Liver (tissue), 3 donors: ENCODE data around the gene ANKRD11.

ENCODE experiments used
- CTCF ChIP-seq: fragments of 150-350 bp; IDR thresholded peaks from 2 replicates; pipeline ENCODE4 v1.5.1; 2017; ENCODE audit warnings: improper control_type of control experiment, low read depth, low read length; ENCODE audit not compliant: missing input control
- EGR1 ChIP-seq, 2 donors: IDR thresholded peaks; 2 replicates each; pipeline ENCODE4 v1.6.1; 2016 to 2018; ENCODE audit warnings: antibody characterized with exemption in 2 of 2, low read depth in 2 of 2
- GABPA ChIP-seq, 2 donors: IDR thresholded peaks in 1 of 2; conservative IDR thresholded peaks in 1 of 2; 2 replicates each; pipeline ENCODE4 v1.6.1; 2016; ENCODE audit warnings: antibody characterized with exemption in 2 of 2, mild to moderate bottlenecking in 1 of 2, moderate library complexity in 1 of 2
- HNF4A ChIP-seq, 2 donors: conservative IDR thresholded peaks; 2 replicates each; pipeline ENCODE4 v1.6.1; 2016; ENCODE audit warnings: antibody characterized with exemption in 2 of 2, mild to moderate bottlenecking in 2 of 2
- REST ChIP-seq: IDR thresholded peaks from 2 replicates; pipeline ENCODE4 v1.6.1; 2016; ENCODE audit warnings: antibody characterized with exemption, mild to moderate bottlenecking
- SP1 ChIP-seq: IDR thresholded peaks from 2 replicates; pipeline ENCODE4 v1.6.1; 2018; ENCODE audit warnings: antibody characterized with exemption, mild to moderate bottlenecking
- donor health status: healthy.
- donor health status: healthy.

GRCh38 chr16:89386306-89387185, 103.8 kb downstream of the ANKRD11 start:
- TF ChIP-seq CTCF: no peak
- no peak for TF ChIP-seq REST
- TF ChIP-seq HNF4A (conservative IDR thresholded peaks at IDR 0.05): no peak
- no peak for TF ChIP-seq GABPA (IDR thresholded peaks at IDR 0.05 in 1 of 2, conservative IDR thresholded peaks at IDR 0.05 in 1 of 2)
- no peak for TF ChIP-seq SP1
- TF ChIP-seq EGR1 (IDR thresholded peaks at IDR 0.05; ENCODE audit: low read depth in 2 of 2): no peak
